B cell (primary cell): Measurements from ENCODE around the gene BMP7. TPM values are rescaled to one million over a fixed set of nuclear protein-coding genes. Genes with fewer than 3 reads are reported as not detected.

Source experiments
- ATAC-seq: fragments of 200-7000 bp; cut with Tn5 transposase; one replicate; pipeline ENCODE4 v1.10.0; 2021; ENCODE audit warnings: low read depth, mild to moderate bottlenecking, moderate number of reproducible peaks, moderate library complexity
- CTCF ChIA-PET: fragments of 350-600 bp; sonication (Branson Sonifier 250); formaldehyde crosslinking; loops from one replicate; lab custom pipeline; 2021; ENCODE audit warnings: antibody characterized with exemption, inconsistent platforms; lab: Charles Lee
- POLR2A ChIA-PET: fragments of 350-600 bp; sonication (Branson Sonifier 250); formaldehyde crosslinking; loops from one replicate; lab custom pipeline; 2021; ENCODE audit warnings: antibody characterized with exemption; lab: Charles Lee
- DNase-seq: peaks from one replicate; pipeline ENCODE4 v3.0.0; 2013
- H2AFZ ChIP-seq: 2 replicates; pipeline ENCODE4 v1.6.1; 2012; ENCODE audit warnings: mild to moderate bottlenecking, low read depth, low read length; ENCODE audit not compliant: insufficient read depth, poor library complexity, severe bottlenecking
- H3K27ac ChIP-seq, 2 donors: 1 replicate in 1 of 2; 2 replicates in 1 of 2; pipeline ENCODE4 v1.5.1; 2012 to 2013; ENCODE audit warnings: low read length in 2 of 2, mild to moderate bottlenecking in 2 of 2, moderate library complexity in 1 of 2
- H3K27me3 ChIP-seq, 4 experiments: fragments of 200-600 bp in 1 of 4; sonication (generic) in 1 of 4; replicated peaks in 1 of 4; 1 replicate in 2 of 4; 2 replicates in 2 of 4; pipeline versions ENCODE4 v1.6.1 to v1.7.0; 2013 to 2016; ENCODE audit warnings: low read length in 3 of 4, mild to moderate bottlenecking in 2 of 4, mixed read lengths in 1 of 4, moderate library complexity in 1 of 4; ENCODE audit not compliant: insufficient read depth in 4 of 4, control insufficient read depth in 3 of 4; ENCODE audit errors: control extremely low read depth in 1 of 4
- H3K36me3 ChIP-seq, 2 experiments: replicated peaks in 1 of 2; 1 replicate in 1 of 2; 2 replicates in 1 of 2; pipeline versions ENCODE4 v1.6.1 to v1.7.1; 2013; ENCODE audit warnings: low read length in 1 of 2; ENCODE audit not compliant: insufficient read depth in 2 of 2, control insufficient read depth in 1 of 2; ENCODE audit errors: control extremely low read depth in 1 of 2, extremely low read depth in 1 of 2
- H3K4me1 ChIP-seq, 2 donors: fragments of 200-600 bp in 1 of 2; sonication (generic) in 1 of 2; 1 replicate in 1 of 2; 2 replicates in 1 of 2; pipeline versions ENCODE4 v1.5.1 to v1.6.1; 2013 to 2017; ENCODE audit warnings: low read length in 2 of 2; ENCODE audit not compliant: control insufficient read depth in 2 of 2, insufficient read depth in 2 of 2
- H3K4me2 ChIP-seq: replicated peaks from 2 replicates; pipeline ENCODE3; 2012; ENCODE audit warnings: mild to moderate bottlenecking, low read depth, low read length; ENCODE audit not compliant: poor library complexity, severe bottlenecking
- H3K4me3 ChIP-seq, 5 experiments: fragments of 200-600 bp in 1 of 5; sonication (generic) in 1 of 5; 1 replicate in 3 of 5; 2 replicates in 2 of 5; pipeline versions ENCODE4 v1.5.1 to v1.7.0; 2011 to 2016; ENCODE audit warnings: low read length in 4 of 5, mild to moderate bottlenecking in 4 of 5, low read depth in 2 of 5, control low read depth in 1 of 5, moderate library complexity in 1 of 5; ENCODE audit not compliant: insufficient read depth in 1 of 5; ENCODE audit errors: control extremely low read depth in 1 of 5, extremely low read depth in 1 of 5
- H3K79me2 ChIP-seq: fragments of 200-600 bp; sonication (generic); one replicate; pipeline ENCODE4 v1.6.0; 2016; ENCODE audit warnings: low read length; ENCODE audit not compliant: control insufficient read depth, insufficient read depth
- H3K9ac ChIP-seq: fragments of 200-600 bp; sonication (generic); 2 replicates; pipeline ENCODE4 v1.6.1; 2017; ENCODE audit warnings: mild to moderate bottlenecking, low read length, moderate library complexity
- H3K9me3 ChIP-seq, 3 donors: one replicate each; pipeline versions ENCODE4 v1.6.1 to v1.7.1; 2013; ENCODE audit warnings: low read length in 2 of 3; ENCODE audit not compliant: control insufficient read depth in 2 of 3, insufficient read depth in 1 of 3; ENCODE audit errors: control extremely low read depth in 1 of 3
- H4K20me1 ChIP-seq: 2 replicates; pipeline ENCODE4 v1.6.0; 2012; ENCODE audit warnings: mild to moderate bottlenecking, low read length; ENCODE audit not compliant: insufficient read depth, control insufficient read depth, poor library complexity, severe bottlenecking
- H3K27ac Mint-ChIP-seq: one replicate; pipeline ENCODE4 v1.8.0; 2021; ENCODE audit warnings: mixed read lengths
- H3K27me3 Mint-ChIP-seq: one replicate; pipeline ENCODE4 v1.8.0; 2021; ENCODE audit warnings: mixed read lengths
- H3K4me1 Mint-ChIP-seq: one replicate; pipeline ENCODE4 v1.8.0; 2021; ENCODE audit warnings: mixed read lengths
- H3K4me3 Mint-ChIP-seq: one replicate; pipeline ENCODE4 v1.8.0; 2021; ENCODE audit warnings: mixed read lengths
- H3K9me3 Mint-ChIP-seq: one replicate; pipeline ENCODE4 v1.8.0; 2022; ENCODE audit warnings: mixed read lengths; ENCODE audit not compliant: insufficient read depth
- EZH2 ChIP-seq: IDR thresholded peaks from 2 replicates; pipeline ENCODE4 v1.6.1; 2012; ENCODE audit warnings: borderline replicate concordance, low read depth, mild to moderate bottlenecking, moderate library complexity, low read length; ENCODE audit not compliant: insufficient read depth, poor library complexity, severe bottlenecking
- WGBS: methylation state at CpG from one replicate; pipeline ENCODE4 v1.1.5; 2013; ENCODE audit warnings: missing lambda C conversion rate; ENCODE audit not compliant: insufficient coverage; 5-methylcytosine and 5-hydroxymethylcytosine counted together
- intact Hi-C: fragments of 100-400 bp; cut with micrococcal nuclease; formaldehyde crosslinking; loops from one replicate; pipeline ENCODE4 v1.10.0; 2022
- polyA plus RNA-seq: library from polyadenylated mRNA; depleted of rRNA; stranded (reverse); fragments of >200 nt; gene quantifications from 2 replicates; pipeline ENCODE4 v1.2.3, GENCODE V29; 2012
- total RNA-seq, 2 donors: library from RNA; stranded (reverse); fragments of 120-200 nt in 1 of 2; gene quantifications; 1 replicate in 1 of 2; 2 replicates in 1 of 2; pipeline versions ENCODE4 v1.2.3 to v1.2.4, GENCODE V29; 2013 to 2022
- TF ChIP-seq, protein P1 (sequence below): fragments of 200-600 bp; IDR thresholded peaks from one replicate; pipeline ENCODE4 v1.8.0; 2022; ENCODE audit warnings: antibody characterized with exemption, mild to moderate bottlenecking

BMP7 gene
- total and polyA plus RNA-seq, 2 donors (not counting 1 experiment from before 2014, with no cell fraction given): not detected

DNA sequence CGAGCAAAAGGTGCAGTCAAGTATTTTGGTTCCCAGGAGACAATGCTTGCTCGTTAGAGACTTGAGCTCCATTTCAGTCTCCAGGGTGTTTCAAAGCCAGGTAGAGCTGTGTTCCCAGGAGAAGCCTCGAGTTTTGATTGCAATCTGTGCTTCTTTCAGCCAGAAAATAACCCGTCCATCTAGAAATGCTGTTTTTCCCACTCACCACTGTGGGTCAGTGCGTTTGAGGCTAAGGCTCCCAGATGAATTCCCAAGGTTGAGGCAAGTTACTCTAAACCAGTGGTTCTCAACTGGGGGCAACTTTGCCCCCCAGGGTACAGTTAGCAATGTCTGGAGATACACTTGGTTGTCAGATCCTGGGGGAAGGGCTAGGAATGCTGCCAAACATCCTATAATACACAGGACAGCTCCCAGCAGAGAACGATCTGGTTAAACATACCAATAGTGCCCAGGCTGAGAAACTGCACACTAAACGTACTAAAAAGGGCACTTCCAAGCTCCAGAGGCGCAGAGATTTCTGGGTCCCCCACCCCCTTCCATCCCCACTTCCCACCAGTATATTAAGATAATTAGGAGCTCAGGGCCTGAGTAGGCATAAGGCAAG, 13.8 kb downstream of the BMP7 start:
- intact Hi-C loops: no loop called here
- Histone ChIP-seq H3K27me3 (peaks cover 0 to 10% (median 5%) of the 10 kb centered on the region in 4 experiments), H3K4me3 (no peak overlapping the region), H3K4me2 (no peak overlapping the region), H3K79me2 (no peaks in the 10 kb centered on the region), H4K20me1 (no peaks in the 10 kb centered on the region), H3K9ac (no peak overlapping the region), H3K4me1 (no peaks in the 10 kb centered on the region), H3K9me3 (peaks cover 0 to 7% (median 0%) of the 10 kb centered on the region in 3 donors), H3K27ac (no peak overlapping the region), H3K36me3 (no peaks in the 10 kb centered on the region), H2AFZ (no peak overlapping the region)
- H3K4me3 Mint-ChIP-seq: no peak overlapping the region
- H3K27me3 Mint-ChIP-seq: peaks cover 39% of the 10 kb centered on the region
- TF ChIP-seq EZH2: no peak
- TF ChIP-seq, protein P1, sequence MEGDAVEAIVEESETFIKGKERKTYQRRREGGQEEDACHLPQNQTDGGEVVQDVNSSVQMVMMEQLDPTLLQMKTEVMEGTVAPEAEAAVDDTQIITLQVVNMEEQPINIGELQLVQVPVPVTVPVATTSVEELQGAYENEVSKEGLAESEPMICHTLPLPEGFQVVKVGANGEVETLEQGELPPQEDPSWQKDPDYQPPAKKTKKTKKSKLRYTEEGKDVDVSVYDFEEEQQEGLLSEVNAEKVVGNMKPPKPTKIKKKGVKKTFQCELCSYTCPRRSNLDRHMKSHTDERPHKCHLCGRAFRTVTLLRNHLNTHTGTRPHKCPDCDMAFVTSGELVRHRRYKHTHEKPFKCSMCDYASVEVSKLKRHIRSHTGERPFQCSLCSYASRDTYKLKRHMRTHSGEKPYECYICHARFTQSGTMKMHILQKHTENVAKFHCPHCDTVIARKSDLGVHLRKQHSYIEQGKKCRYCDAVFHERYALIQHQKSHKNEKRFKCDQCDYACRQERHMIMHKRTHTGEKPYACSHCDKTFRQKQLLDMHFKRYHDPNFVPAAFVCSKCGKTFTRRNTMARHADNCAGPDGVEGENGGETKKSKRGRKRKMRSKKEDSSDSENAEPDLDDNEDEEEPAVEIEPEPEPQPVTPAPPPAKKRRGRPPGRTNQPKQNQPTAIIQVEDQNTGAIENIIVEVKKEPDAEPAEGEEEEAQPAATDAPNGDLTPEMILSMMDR: no peak
- ChIA-PET CTCF (interaction anchor here (0.6 kb wide), 1 partner anchor 20 kb away, joined by 3 read pairs; no protein-coding TSS in a partner anchor), POLR2A (no interaction called here)
- no peaks in the 10 kb centered on the region for H3K4me1 Mint-ChIP-seq
- WGBS: 47% methylated on average over 5 of the region's 8 CpGs
- ATAC-seq (no peak), DNase-seq (no peak)
- H3K27ac Mint-ChIP-seq: no peak overlapping the region
- H3K9me3 Mint-ChIP-seq: no peaks in the 10 kb centered on the region

DNA sequence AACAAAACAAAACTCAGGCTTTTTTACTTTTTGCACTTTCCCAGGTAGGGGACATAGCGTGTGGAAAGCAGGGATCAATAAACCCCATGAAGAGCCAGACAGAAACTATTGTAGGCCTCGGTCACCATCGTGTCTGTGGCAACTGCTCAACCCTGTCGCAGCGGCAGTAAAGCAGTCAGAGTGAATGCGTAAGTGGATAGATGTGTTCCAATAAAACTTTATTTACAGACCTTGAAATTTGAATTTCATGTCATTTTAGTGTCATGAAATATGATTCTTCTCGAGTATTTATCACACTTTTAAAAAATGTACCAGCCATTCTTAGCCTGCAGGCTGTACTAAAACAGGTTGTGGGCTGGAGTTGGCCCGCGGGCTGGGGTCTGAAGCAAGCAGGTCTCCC, 14.5 kb downstream of the BMP7 start:
- Histone ChIP-seq H3K36me3 (no peaks in the 10 kb centered on the region), H3K9me3 (peaks cover 0 to 7% (median 0%) of the 10 kb centered on the region in 3 donors), H3K4me1 (no peaks in the 10 kb centered on the region), H3K4me3 (no peak overlapping the region), H3K27ac (no peak overlapping the region), H4K20me1 (no peaks in the 10 kb centered on the region), H3K9ac (no peak overlapping the region), H3K27me3 (peaks cover 0 to 10% (median 5%) of the 10 kb centered on the region in 4 experiments), H3K4me2 (no peak overlapping the region), H3K79me2 (no peaks in the 10 kb centered on the region), H2AFZ (no peak overlapping the region)
- H3K27me3 Mint-ChIP-seq: peaks cover 43% of the 10 kb centered on the region
- WGBS: 100% methylated on average over 1 of the region's 9 CpGs
- H3K9me3 Mint-ChIP-seq: no peaks in the 10 kb centered on the region
- TF ChIP-seq, protein P1: no peak
- TF ChIP-seq EZH2: no peak
- CTCF ChIA-PET: no interaction called here
- no peak overlapping the region for H3K27ac Mint-ChIP-seq
- no peak overlapping the region for H3K4me3 Mint-ChIP-seq
- no peaks in the 10 kb centered on the region for H3K4me1 Mint-ChIP-seq
- DNase-seq (no peak), ATAC-seq (no peak)
- POLR2A ChIA-PET: no interaction called here
- intact Hi-C loops: no loop called here
